Peyer's patch (tissue), 4 donors: Measurements from ENCODE around the gene C11orf68. TPM values are rescaled to one million over a fixed set of nuclear protein-coding genes. Genes with fewer than 3 reads are reported as not detected.

Experiments
- DNase-seq, 3 donors: peaks; one replicate each; pipeline ENCODE4 v3.0.0-alpha.2; 2017 to 2019
- H3K27ac ChIP-seq, 4 donors: fragments of 200-600 bp; sonication (generic); one replicate each; pipeline ENCODE4 v1.5.1; 2016 to 2019
- H3K27me3 ChIP-seq, 2 donors: fragments of 200-600 bp; sonication (generic); one replicate each; pipeline ENCODE4 v1.5.1; 2019
- H3K36me3 ChIP-seq, 3 donors: fragments of 200-600 bp; sonication (generic); one replicate each; pipeline ENCODE4 v1.5.1; 2016 to 2019
- H3K4me1 ChIP-seq, 4 donors: fragments of 200-600 bp; sonication (generic); one replicate each; pipeline ENCODE4 v1.5.1; 2016 to 2019
- H3K4me3 ChIP-seq, 4 donors: fragments of 200-600 bp; sonication (generic); 1 replicate in 3 of 4; 2 replicates in 1 of 4; pipeline ENCODE4 v1.5.1; 2016 to 2019; ENCODE audit warnings: mild to moderate bottlenecking in 1 of 4
- H3K9me3 ChIP-seq, 4 donors: fragments of 200-600 bp; sonication (generic); one replicate each; pipeline ENCODE4 v1.5.1; 2016 to 2019; ENCODE audit warnings: mild to moderate bottlenecking in 1 of 4
- POLR2A ChIP-seq, 2 donors: fragments of 450-650 bp; IDR thresholded peaks; one replicate each; pipeline ENCODE4 v1.5.1; 2017; ENCODE audit warnings: antibody characterized with exemption in 2 of 2, mild to moderate bottlenecking in 2 of 2, moderate library complexity in 2 of 2
- total RNA-seq, 4 donors: library from RNA; depleted of rRNA; stranded (reverse); fragments of >200 nt; gene quantifications; one replicate each; pipeline ENCODE4 v1.1.0, GENCODE V29; 2016
- TF ChIP-seq, protein P1 (sequence below), 6 experiments: fragments of 450-650 bp in 4 of 6; fragments of 200-600 bp in 2 of 6; sonication (generic) in 1 of 6; IDR thresholded peaks; one replicate each; pipeline ENCODE4 v1.5.1; 2017 to 2019; ENCODE audit warnings: antibody characterized with exemption in 6 of 6, mild to moderate bottlenecking in 3 of 6, moderate library complexity in 1 of 6

C11orf68 gene
- total RNA-seq, 4 donors from 2014 or later = 8.3 to 20.6 (median 12.1) TPM

DNA sequence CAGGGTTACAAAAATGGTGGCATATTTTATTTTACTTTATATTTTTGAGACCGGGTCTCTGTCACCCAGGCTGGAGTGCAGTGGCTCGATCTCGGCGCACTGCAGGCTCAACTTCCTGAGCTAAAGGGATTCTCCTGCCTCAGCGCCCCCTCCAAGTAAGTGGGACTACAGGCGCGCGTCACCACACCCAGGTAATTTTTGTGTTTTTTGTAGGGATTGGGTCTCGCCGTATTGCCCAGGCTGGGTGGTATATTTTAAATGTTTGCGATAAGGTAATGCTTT is 18.0 kb downstream of the C11orf68 start:
- Histone ChIP-seq H3K36me3 (no peaks in the 10 kb centered on the region), H3K4me1 (peaks cover 10 to 22% (median 15%) of the 10 kb centered on the region in 4 donors), H3K27me3 (peaks cover 0 to 5% of the 10 kb centered on the region in 2 donors), H3K4me3 (peak overlapping the region in 3 of 4 donors; percentile 41 to 68 (median 57)), H3K27ac (peak overlapping the region in 3 of 4 donors; percentile 46 to 62 (median 59)), H3K9me3 (no peaks in the 10 kb centered on the region)
- DNase-seq = no peak
- TF ChIP-seq, protein P1, sequence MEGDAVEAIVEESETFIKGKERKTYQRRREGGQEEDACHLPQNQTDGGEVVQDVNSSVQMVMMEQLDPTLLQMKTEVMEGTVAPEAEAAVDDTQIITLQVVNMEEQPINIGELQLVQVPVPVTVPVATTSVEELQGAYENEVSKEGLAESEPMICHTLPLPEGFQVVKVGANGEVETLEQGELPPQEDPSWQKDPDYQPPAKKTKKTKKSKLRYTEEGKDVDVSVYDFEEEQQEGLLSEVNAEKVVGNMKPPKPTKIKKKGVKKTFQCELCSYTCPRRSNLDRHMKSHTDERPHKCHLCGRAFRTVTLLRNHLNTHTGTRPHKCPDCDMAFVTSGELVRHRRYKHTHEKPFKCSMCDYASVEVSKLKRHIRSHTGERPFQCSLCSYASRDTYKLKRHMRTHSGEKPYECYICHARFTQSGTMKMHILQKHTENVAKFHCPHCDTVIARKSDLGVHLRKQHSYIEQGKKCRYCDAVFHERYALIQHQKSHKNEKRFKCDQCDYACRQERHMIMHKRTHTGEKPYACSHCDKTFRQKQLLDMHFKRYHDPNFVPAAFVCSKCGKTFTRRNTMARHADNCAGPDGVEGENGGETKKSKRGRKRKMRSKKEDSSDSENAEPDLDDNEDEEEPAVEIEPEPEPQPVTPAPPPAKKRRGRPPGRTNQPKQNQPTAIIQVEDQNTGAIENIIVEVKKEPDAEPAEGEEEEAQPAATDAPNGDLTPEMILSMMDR (IDR thresholded peaks at IDR 0.05) = no peak
- no peak for TF ChIP-seq POLR2A (IDR thresholded peaks at IDR 0.05)

DNA sequence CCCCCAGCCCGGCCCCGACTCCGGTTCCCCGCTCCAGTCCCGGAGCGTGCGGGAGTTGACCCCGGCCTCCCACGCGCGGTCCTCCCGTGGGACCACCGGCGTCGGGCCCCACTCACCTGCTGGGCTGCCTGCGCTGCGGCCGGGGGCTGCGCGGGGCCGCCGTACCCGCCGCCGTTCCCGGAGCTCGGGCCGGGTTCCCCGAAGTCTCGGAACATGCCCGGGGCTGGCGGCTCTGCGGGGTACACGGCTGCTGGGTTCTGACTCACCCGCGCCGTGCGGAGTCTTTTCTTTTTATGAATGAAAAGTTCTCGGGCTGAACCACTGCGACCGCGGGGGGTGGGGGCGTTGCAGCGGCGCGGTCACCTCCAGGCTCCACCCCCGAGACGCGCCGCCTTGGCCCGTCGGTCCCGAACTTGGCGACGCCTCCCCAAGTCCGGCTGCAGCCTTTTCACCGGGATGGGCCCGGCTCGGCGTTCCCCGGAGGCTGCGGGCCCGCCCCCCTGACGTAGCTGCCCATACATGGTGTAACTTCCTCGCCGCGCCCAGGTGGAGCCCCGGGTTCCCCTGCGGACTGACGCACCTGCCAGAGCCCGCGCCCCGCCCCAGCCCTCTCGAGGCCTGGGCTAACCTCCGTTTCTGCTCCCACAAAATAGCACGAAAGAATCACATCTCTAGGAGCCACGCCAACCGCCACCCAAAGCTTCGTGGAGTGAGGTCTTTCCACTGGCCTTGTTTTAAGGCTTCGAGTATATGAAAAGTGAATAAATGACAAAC is 18.6 kb downstream of the C11orf68 start, which contains the start of gene FOSL1:
Gene FOSL1 (minus strand): TSS at position 264 of the 774 bp plus-strand sequence. CDS start 49 bp downstream, at position 215.
- peak within 1 kb of the TSS; percentile 41 to 68 (median 57) for H3K4me3 ChIP-seq
- peaks cover 0 to 5% of the 10 kb centered on the region in 2 donors for H3K27me3 ChIP-seq
- TF ChIP-seq POLR2A (IDR thresholded peaks at IDR 0.05) = peak; percentile 56 to 60
- TF ChIP-seq, protein P1 (IDR thresholded peaks at IDR 0.05) = no peak
- peak within 1 kb of the TSS; percentile 16 to 62 (median 52) for H3K27ac ChIP-seq
- peak; percentile 90 to 98 (median 97) for DNase-seq
- peaks cover 10 to 22% (median 15%) of the 10 kb centered on the region in 4 donors for H3K4me1 ChIP-seq
- H3K36me3 ChIP-seq = no peaks in the 10 kb centered on the region
- no peaks in the 10 kb centered on the region for H3K9me3 ChIP-seq

DNA sequence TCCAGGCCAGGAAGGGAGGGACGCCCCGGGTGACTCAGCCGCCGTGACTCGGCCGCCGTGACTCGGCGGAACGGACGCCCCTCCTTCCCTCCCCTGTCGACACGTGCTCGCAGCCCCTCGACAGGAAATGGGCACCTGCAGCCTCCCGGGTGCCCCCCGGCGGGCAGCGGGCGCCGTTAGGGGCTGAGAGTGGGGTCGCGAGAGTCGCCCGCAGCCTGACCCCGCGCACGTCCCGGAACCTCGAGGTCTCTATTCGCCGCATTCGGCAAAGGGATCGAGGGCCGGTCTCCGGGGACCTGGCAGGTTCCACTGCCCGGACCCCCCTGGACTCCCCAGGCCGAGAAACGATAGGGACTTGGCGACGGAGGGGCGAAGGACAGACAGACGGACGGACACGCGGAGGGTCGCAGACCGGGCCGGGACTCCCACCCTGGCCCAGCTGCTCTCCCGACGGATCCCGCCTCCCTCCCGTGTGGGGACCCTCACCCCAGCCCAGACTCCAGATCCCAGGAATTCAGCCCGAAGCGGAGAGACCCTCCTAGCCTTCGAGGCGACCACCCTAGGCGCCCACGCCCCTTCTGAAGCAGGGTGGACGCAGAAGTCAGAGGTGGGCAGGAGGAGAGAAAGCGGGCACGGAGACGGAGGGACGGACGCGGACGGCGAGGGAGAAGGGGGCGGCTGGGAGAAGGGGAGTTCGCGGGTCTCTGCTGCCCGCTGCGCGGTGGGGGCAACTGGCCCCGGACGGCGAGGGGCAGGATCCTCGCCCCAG is 19.3 kb downstream of the C11orf68 start:
- peak in 2 of 3 donors; percentile 79 for DNase-seq

DNA sequence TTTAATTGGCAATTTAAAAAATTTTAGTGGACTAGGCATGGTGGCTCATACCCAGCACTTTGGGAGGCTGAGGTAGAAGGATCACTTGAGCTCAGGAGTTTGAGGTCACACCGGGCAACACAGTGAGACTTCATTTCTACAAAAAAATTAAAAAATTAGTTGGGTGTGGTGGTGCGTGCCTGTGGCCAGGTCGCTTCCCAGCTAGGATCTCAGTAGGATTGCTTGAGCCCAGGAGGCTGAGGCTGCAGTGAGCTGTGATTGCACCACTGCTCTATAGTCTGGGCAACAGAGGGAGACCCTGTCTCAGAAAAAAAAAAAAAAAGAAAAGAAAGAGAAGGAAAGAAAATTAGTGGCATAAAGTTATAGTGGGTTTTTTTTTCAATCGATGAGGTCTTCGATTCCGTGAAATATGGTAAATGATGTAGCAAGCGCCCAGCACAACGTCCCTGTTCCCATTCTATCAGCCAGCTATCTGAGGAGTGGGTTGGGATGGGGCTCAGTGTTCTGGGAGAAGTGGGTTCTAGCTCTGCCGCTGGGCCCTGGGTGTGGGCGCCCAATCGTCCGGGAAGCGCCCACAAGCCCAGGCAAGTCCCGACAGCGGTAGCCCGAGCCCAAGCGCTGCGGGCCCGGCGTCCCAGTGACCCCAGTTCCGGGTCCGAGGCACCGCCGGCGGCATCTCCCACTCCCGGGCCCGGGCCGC is 20.1 kb downstream of the C11orf68 start:
- Histone ChIP-seq H3K27me3 (peaks cover 0 to 5% of the 10 kb centered on the region in 2 donors), H3K36me3 (no peaks in the 10 kb centered on the region), H3K4me3 (peak overlapping the region; percentile 41 to 68 (median 57)), H3K9me3 (no peaks in the 10 kb centered on the region), H3K27ac (peak overlapping the region in 1 of 4 donors; percentile 59), H3K4me1 (peaks cover 10 to 23% (median 17%) of the 10 kb centered on the region in 4 donors)
- no peak for DNase-seq
- TF ChIP-seq, protein P1 (IDR thresholded peaks at IDR 0.05) = no peak
- TF ChIP-seq POLR2A (IDR thresholded peaks at IDR 0.05) = no peak

More for the DNA sequence above, 19.3 kb downstream of the C11orf68 start:
- Histone ChIP-seq H3K9me3 (no peaks in the 10 kb centered on the region), H3K4me1 (peaks cover 10 to 22% (median 15%) of the 10 kb centered on the region in 4 donors), H3K27me3 (peaks cover 0 to 5% of the 10 kb centered on the region in 2 donors), H3K27ac (peak overlapping the region; percentile 16 to 62 (median 52)), H3K36me3 (no peaks in the 10 kb centered on the region), H3K4me3 (peak overlapping the region; percentile 41 to 68 (median 57))
- TF ChIP-seq POLR2A (IDR thresholded peaks at IDR 0.05) = no peak
- TF ChIP-seq, protein P1 (IDR thresholded peaks at IDR 0.05) = no peak

DNA sequence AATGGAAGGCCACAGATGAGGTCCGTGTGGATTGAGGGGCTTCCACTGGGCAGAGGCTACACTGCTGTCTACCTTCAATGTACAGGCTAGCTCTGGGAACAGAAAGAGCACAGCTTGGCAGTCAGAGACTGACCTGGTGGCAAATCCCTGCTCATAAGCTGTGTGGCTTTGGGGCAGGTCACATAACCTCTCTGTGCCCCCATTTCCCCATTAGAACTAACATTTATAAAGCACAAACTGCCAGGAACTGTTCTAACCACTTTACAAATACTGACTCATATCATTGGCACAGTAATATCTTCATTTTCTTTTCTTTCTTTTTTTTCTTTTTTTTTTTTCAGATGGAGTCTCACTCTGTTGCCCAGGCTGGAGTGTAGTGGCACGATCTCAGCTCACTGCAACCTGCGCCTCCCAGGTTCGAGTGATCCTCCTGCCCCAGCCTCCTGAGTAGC is 21.8 kb downstream of the C11orf68 start:
- H3K4me1 ChIP-seq = peaks cover 10 to 38% (median 30%) of the 10 kb centered on the region in 4 donors
- H3K4me3 ChIP-seq = no peak overlapping the region
- H3K27me3 ChIP-seq = peaks cover 0 to 5% of the 10 kb centered on the region in 2 donors
- no peaks in the 10 kb centered on the region for H3K9me3 ChIP-seq
- H3K36me3 ChIP-seq = no peaks in the 10 kb centered on the region
- TF ChIP-seq, protein P1 (IDR thresholded peaks at IDR 0.05) = no peak
- no peak for TF ChIP-seq POLR2A (IDR thresholded peaks at IDR 0.05)
- DNase-seq = no peak
- no peak overlapping the region for H3K27ac ChIP-seq
